OCI-LY7 (cell line): ENCODE results near the gene CCT5. TPM values are rescaled to one million over a fixed set of nuclear protein-coding genes. Genes with fewer than 3 reads are reported as not detected.

Source experiments
- Bru-seq: library from RNA; stranded (reverse); fragments of 400-500 nt; gene quantifications from one replicate; lab custom pipeline; 2021; lab: Mats Ljungman, UMichigan
- BruChase-seq, 2 experiments: library from RNA; stranded (reverse); fragments of 400-500 nt; gene quantifications; one replicate each; lab custom pipeline; 2021; lab: Mats Ljungman, UMichigan
- BruUV-seq: library from RNA; stranded (reverse); fragments of 400-500 nt; replicated peaks from 2 replicates; lab custom pipeline; 2021; lab: Mats Ljungman, UMichigan
- CTCF ChIA-PET: fragments of 300-600 bp; sonication (Branson Sonifier 250); formaldehyde crosslinking; loops from one replicate; lab custom pipeline; 2022; ENCODE audit warnings: antibody characterized with exemption; ENCODE audit not compliant: unreplicated experiment; lab: Charles Lee
- POLR2A ChIA-PET: fragments of 300-600 bp; sonication (Branson Sonifier 250); formaldehyde crosslinking; loops from one replicate; lab custom pipeline; 2022; ENCODE audit warnings: antibody characterized with exemption; lab: Charles Lee
- DNase-seq: peaks from one replicate; pipeline ENCODE4 v3.0.0-alpha.2; 2015; ENCODE audit warnings: low spot score
- H2AFZ ChIP-seq: fragments of 200-600 bp; sonication (generic), shearing (Covaris generic); 2 replicates; pipeline ENCODE4 v1.6.1; 2014; ENCODE audit warnings: mild to moderate bottlenecking, antibody characterized with exemption, low read length, moderate library complexity
- H3K27ac ChIP-seq: fragments of 200-600 bp; sonication (generic); 2 replicates; pipeline ENCODE4 v1.5.1; 2014; ENCODE audit warnings: mixed run types, low read depth, mild to moderate bottlenecking, moderate library complexity, low read length, inconsistent platforms; ENCODE audit not compliant: poor library complexity, severe bottlenecking
- H3K36me3 ChIP-seq: fragments of 200-600 bp; sonication (generic); 2 replicates; pipeline ENCODE4 v1.6.1; 2014; ENCODE audit warnings: mild to moderate bottlenecking, antibody characterized with exemption, low read length, moderate library complexity, mixed read lengths; ENCODE audit not compliant: insufficient read depth
- H3K4me1 ChIP-seq: fragments of 200-600 bp; sonication (generic); 2 replicates; pipeline ENCODE4 v1.5.1; 2014; ENCODE audit warnings: mild to moderate bottlenecking, low read length; ENCODE audit not compliant: insufficient read depth, poor library complexity, severe bottlenecking
- H3K4me2 ChIP-seq: fragments of 200-600 bp; sonication (generic); 2 replicates; pipeline ENCODE4 v1.6.1; 2014; ENCODE audit warnings: mild to moderate bottlenecking, low read length
- H3K4me3 ChIP-seq: fragments of 200-600 bp; sonication (generic); 2 replicates; pipeline ENCODE4 v1.5.1; 2014; ENCODE audit warnings: mild to moderate bottlenecking, low read depth, low read length; ENCODE audit not compliant: poor library complexity, severe bottlenecking
- H3K79me2 ChIP-seq: fragments of 200-600 bp; sonication (generic); 2 replicates; pipeline ENCODE4 v1.6.1; 2016; ENCODE audit warnings: low read depth, mild to moderate bottlenecking, low read length, moderate library complexity, mixed read lengths; ENCODE audit not compliant: insufficient read depth
- H3K9me2 ChIP-seq: fragments of 200-600 bp; sonication (generic); 2 replicates; pipeline ENCODE4 v1.6.1; 2016; ENCODE audit warnings: mild to moderate bottlenecking, low read length, mixed read lengths; ENCODE audit not compliant: insufficient read depth
- H3K9me3 ChIP-seq: fragments of 200-600 bp; sonication (generic); 2 replicates; pipeline ENCODE4 v1.6.1; 2014; ENCODE audit warnings: mild to moderate bottlenecking, mixed run types, low read length, mixed read lengths
- H4K20me1 ChIP-seq: fragments of 200-600 bp; sonication (generic); 2 replicates; pipeline ENCODE4 v1.6.1; 2014; ENCODE audit warnings: mild to moderate bottlenecking, antibody characterized with exemption, low read length, moderate library complexity, mixed read lengths; ENCODE audit not compliant: insufficient read depth
- EZH2phosphoT487 ChIP-seq: fragments of 200-600 bp; sonication (generic); IDR thresholded peaks from 2 replicates; pipeline ENCODE4 v1.6.1; 2018; ENCODE audit warnings: low read depth, borderline replicate concordance, mild to moderate bottlenecking, mixed run types, antibody characterized with exemption, low read length, moderate library complexity, mixed read lengths
- intact Hi-C: fragments of 100-400 bp; cut with micrococcal nuclease; formaldehyde crosslinking; loops from one replicate; pipeline ENCODE4 v1.10.0; 2022; ENCODE audit not compliant: unreplicated experiment
- long read RNA-seq: library from polyadenylated mRNA; stranded (forward); transcript quantifications from one replicate; pipeline ENCODE4 v2.0.0, GENCODE V29; 2022
- total RNA-seq, 2 experiments: library from RNA; depleted of rRNA in 1 of 2; stranded (reverse); fragments of >200 nt in 1 of 2; shearing (Covaris generic) in 1 of 2; gene quantifications; 2 replicates each; pipeline ENCODE4 v1.2.3, GENCODE V29; 2014 to 2022
- TF ChIP-seq, protein P1 (sequence below): fragments of 200-600 bp; sonication (generic); conservative IDR thresholded peaks from 2 replicates; pipeline ENCODE4 v1.5.1; 2014; ENCODE audit warnings: mild to moderate bottlenecking, antibody characterized with exemption, low read length, moderate library complexity, mixed read lengths

CCT5 gene
- 498 and 551 TPM in 2 replicates for total RNA-seq (2014; rRNA removed; shearing (Covaris generic))
- 327 and 389 TPM in 2 replicates for total RNA-seq (2022)
- Bru-seq, nascent RNA: percentile 96 among the genes with signal in this experiment
- BruChase-seq, experiment 1, labeled RNA remaining after a 6-hour chase: percentile 98 among the genes with signal in this experiment
- BruChase-seq, experiment 2, labeled RNA remaining after a 2-hour chase: percentile 97 among the genes with signal in this experiment
- long read RNA-seq, transcript CCT5-201 (11 exons, 3,675 nt): major isoform, 1,050 of 1,103 reads
- long read RNA-seq, partial matches to known transcripts: 25 of 1,103 reads
- long read RNA-seq, other reads (novel, unspliced or antisense): 22 of 1,103 reads

DNA sequence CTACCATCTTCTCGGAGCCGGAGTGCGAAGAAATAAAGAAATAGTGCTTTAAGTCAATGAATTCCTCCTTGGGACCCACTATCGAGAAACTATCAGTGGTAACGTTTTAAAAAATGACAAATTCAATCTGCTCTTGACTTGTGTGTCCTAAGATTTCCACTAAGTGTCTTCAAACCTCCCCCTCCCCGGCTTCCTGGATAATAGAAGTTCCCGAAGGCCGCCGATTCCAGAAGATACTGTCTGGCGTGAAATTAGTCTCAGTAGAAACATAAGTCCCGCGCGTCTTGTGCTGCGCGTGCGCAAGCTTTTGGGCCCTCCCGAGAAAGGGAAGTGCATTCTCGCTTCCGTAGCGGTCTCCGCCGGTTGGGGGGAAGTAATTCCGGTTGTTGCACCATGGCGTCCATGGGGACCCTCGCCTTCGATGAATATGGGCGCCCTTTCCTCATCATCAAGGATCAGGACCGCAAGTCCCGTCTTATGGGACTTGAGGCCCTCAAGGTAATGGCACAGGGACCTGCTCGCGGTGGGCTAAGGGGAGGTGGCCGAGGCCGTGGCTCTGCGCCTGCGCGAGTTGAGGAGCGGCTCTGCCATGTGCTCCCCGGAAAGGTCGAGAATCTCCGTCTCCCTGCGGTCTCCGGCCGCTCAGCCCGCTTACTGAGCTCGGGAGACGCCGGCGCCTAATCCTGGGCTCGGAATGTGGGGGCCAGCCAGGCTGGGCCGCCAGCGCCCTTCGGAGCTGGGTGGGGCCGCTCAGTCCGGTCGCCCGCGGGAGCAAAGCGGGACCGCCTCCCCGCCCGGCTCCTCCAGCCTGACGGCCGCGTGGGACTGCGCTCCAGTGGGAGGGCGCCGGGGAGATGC, at the start of gene CCT5:
TSS of gene CCT5 (plus strand) at position 333 of the 858 bp plus-strand sequence. CDS start at position 394, 61 bp downstream.
- ChIA-PET POLR2A (interaction anchor here (0.5 to 2.5 kb wide), 10 partner anchors 9 to 490 kb away, joined by 3 to 9 read pairs (median 3); partner anchors contain the start of gene MARCHF6), CTCF (interaction anchor here (0.5 to 2.1 kb wide), 3 partner anchors 11 to 314 kb away, joined by 4 to 6 read pairs (median 4); no protein-coding TSS in a partner anchor)
- Histone ChIP-seq H3K79me2 (peaks cover 68% of the 10 kb centered on the region), H2AFZ (peak within 1 kb of the TSS; percentile 85), H3K36me3 (peaks cover 47% of the 10 kb centered on the region), H3K4me2 (peak within 1 kb of the TSS; percentile 81), H3K4me3 (peak within 1 kb of the TSS; percentile 96), H3K9me3 (no peaks in the 10 kb centered on the region), H3K4me1 (peaks cover 35% of the 10 kb centered on the region), H4K20me1 (peaks cover 31% of the 10 kb centered on the region), H3K27ac (peak within 1 kb of the TSS; percentile 72), H3K9me2 (no peaks in the 10 kb centered on the region)
- no peak for TF ChIP-seq EZH2phosphoT487
- TF ChIP-seq, protein P1, sequence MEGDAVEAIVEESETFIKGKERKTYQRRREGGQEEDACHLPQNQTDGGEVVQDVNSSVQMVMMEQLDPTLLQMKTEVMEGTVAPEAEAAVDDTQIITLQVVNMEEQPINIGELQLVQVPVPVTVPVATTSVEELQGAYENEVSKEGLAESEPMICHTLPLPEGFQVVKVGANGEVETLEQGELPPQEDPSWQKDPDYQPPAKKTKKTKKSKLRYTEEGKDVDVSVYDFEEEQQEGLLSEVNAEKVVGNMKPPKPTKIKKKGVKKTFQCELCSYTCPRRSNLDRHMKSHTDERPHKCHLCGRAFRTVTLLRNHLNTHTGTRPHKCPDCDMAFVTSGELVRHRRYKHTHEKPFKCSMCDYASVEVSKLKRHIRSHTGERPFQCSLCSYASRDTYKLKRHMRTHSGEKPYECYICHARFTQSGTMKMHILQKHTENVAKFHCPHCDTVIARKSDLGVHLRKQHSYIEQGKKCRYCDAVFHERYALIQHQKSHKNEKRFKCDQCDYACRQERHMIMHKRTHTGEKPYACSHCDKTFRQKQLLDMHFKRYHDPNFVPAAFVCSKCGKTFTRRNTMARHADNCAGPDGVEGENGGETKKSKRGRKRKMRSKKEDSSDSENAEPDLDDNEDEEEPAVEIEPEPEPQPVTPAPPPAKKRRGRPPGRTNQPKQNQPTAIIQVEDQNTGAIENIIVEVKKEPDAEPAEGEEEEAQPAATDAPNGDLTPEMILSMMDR: no peak
- intact Hi-C loops: loop anchor here (1.0 kb wide), 3 partner anchors 103 to 511 kb away; partner anchors contain the start of genes DAP and MARCHF6
- BruUV-seq: TSS peak; percentile 67
- DNase-seq: peak; percentile 99

DNA sequence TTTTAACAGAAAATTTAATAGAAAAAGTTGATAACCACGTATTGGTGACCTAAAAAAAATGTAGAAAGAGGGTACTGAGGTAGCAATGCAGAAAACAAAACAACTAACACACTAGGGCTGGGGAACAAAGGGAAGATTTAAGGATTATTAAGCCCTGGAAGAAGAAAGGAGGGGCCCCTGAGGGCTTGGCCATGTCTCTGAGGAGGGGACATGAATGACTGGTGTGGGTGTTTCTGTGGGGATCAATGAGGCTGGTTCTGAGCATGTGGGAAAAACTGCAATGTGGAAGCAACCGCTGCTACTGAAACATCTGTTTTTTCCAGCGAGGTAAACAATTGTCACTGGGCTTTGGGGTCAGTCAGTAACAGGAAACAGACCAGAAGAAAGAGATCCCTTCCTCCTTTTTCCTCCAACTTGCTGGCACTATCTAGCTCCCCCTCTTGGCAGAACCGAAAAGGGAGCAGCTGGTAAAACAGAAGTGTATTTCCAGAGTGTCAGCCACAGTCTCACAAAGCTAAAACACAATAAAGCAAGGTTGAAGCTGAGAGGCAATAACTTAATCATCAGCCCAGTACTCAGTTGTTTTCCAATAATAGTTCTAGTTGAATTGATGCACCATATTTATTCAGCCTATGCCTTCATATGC, 48.7 kb upstream of the CCT5 start:
- no peaks in the 10 kb centered on the region for H3K4me1 ChIP-seq
- no peak for DNase-seq

More for the DNA sequence above, 48.7 kb upstream of the CCT5 start:
- Histone ChIP-seq H3K9me3 (peaks cover 6% of the 10 kb centered on the region; the same call in 1 of the 2 replicates), H3K4me3 (no peak overlapping the region), H3K9me2 (no peaks in the 10 kb centered on the region), H3K27ac (no peak overlapping the region), H3K4me2 (no peak overlapping the region), H3K79me2 (no peaks in the 10 kb centered on the region), H3K36me3 (no peaks in the 10 kb centered on the region), H2AFZ (no peak overlapping the region), H4K20me1 (no peaks in the 10 kb centered on the region)
- BruUV-seq: no TSS peak
- ChIA-PET CTCF (no interaction called here), POLR2A (no interaction called here)
- intact Hi-C loops: no loop called here
- TF ChIP-seq, protein P1: peak; percentile 69
- no peak for TF ChIP-seq EZH2phosphoT487
